HepG2 (cell line): ENCODE measurements around the gene EMILIN3. TPM values are rescaled to one million over a fixed set of nuclear protein-coding genes. Genes with fewer than 3 reads are reported as not detected.
A peak's percentile ranks its signal among the peaks of the same experiment; 100 is the strongest.

Source experiments
- ATAC-seq: fragments of 200-7000 bp; cut with Tn5 transposase; 3 replicates; pipeline ENCODE4 v1.9.1; 2020; ENCODE audit warnings: mild to moderate bottlenecking, moderate library complexity
- BruUV-seq: library from RNA; stranded (reverse); fragments of 400-500 nt; replicated peaks from 2 replicates; lab custom pipeline; 2021; lab: Mats Ljungman, UMichigan
- CTCF ChIA-PET: fragments of 300-600 bp; formaldehyde crosslinking; extraction: SDS; loops from one replicate; lab custom pipeline; 2021; ENCODE audit warnings: low total read pairs, inconsistent platforms, low intra/inter-chr PET ratio; lab: Yijun Ruan, JAX
- POLR2A ChIA-PET: fragments of 350-600 bp; sonication (Branson Sonifier 250); formaldehyde crosslinking; loops from one replicate; lab custom pipeline; 2020; ENCODE audit warnings: antibody characterized with exemption, inconsistent platforms; lab: Yijun Ruan, JAX
- DNase-seq: peaks from one replicate; pipeline ENCODE4 v3.0.0-alpha.2; 2015; ENCODE audit warnings: low spot score
- FAIRE-seq: peaks from 3 replicates; lab custom pipeline; 2011; peaks lifted over from hg19 to GRCh38; lab: Jason Lieb, UNC
- H2AFZ ChIP-seq: one replicate; pipeline ENCODE4 v1.6.1; 2011; ENCODE audit warnings: low read length, inconsistent platforms
- H3K27ac ChIP-seq: fragments of 300-600 bp; 3 replicates; pipeline ENCODE4 v1.8.0; 2011; ENCODE audit warnings: mixed run types, mild to moderate bottlenecking, mixed read lengths, low read length, inconsistent platforms; ENCODE audit not compliant: insufficient read depth; ENCODE audit errors: extremely low read length
- H3K27me3 ChIP-seq, 2 experiments: fragments of 200-600 bp in 1 of 2; 2 replicates in 1 of 2; 3 replicates in 1 of 2; pipeline versions ENCODE4 v1.6.0 to v1.8.0; 2011; ENCODE audit warnings: low read length in 2 of 2, mild to moderate bottlenecking in 2 of 2, moderate library complexity in 2 of 2, inconsistent platforms in 1 of 2; ENCODE audit not compliant: insufficient read depth in 2 of 2, control insufficient read depth in 1 of 2
- H3K36me3 ChIP-seq, 2 experiments: fragments of 200-600 bp in 1 of 2; replicated peaks in 1 of 2; 2 replicates in 1 of 2; 3 replicates in 1 of 2; pipeline versions ENCODE4 v1.5.1 to v1.8.0; 2011; ENCODE audit warnings: low read length in 2 of 2, inconsistent platforms in 1 of 2; ENCODE audit not compliant: insufficient read depth in 2 of 2, control insufficient read depth in 1 of 2
- H3K4me1 ChIP-seq: 2 replicates; pipeline ENCODE4 v1.5.1; 2012; ENCODE audit warnings: low read length, inconsistent platforms; ENCODE audit not compliant: insufficient read depth
- H3K4me2 ChIP-seq: 2 replicates; pipeline ENCODE4 v1.6.0; 2011; ENCODE audit warnings: low read depth, low read length, inconsistent platforms
- H3K4me3 ChIP-seq, 3 experiments: fragments of 200-600 bp in 1 of 3; sonication (generic), shearing (Covaris generic) in 1 of 3; replicated peaks in 1 of 3; 2 replicates each; pipeline ENCODE4 v1.5.1; 2011 to 2016; ENCODE audit warnings: low read length in 3 of 3, inconsistent platforms in 2 of 3, low read depth in 2 of 3, mild to moderate bottlenecking in 2 of 3, control low read depth in 1 of 3, mixed read lengths in 1 of 3; ENCODE audit not compliant: insufficient read depth in 1 of 3
- H3K79me2 ChIP-seq: one replicate; pipeline ENCODE4 v1.6.1; 2011; ENCODE audit warnings: low read length, inconsistent platforms; ENCODE audit not compliant: insufficient read depth
- H3K9ac ChIP-seq: 2 replicates; pipeline ENCODE4 v1.6.0; 2011; ENCODE audit warnings: mild to moderate bottlenecking, low read depth, low read length, inconsistent platforms; ENCODE audit not compliant: insufficient read depth
- H3K9me3 ChIP-seq: 2 replicates; pipeline ENCODE4 v1.5.1; 2012; ENCODE audit warnings: mild to moderate bottlenecking, low read length
- H4K20me1 ChIP-seq: 2 replicates; pipeline ENCODE4 v1.6.0; 2011; ENCODE audit warnings: inconsistent platforms, mild to moderate bottlenecking, low read length, moderate library complexity; ENCODE audit not compliant: insufficient read depth
- FOXO4 ChIP-seq: sonication (generic); formaldehyde crosslinking; conservative IDR thresholded peaks from 2 replicates; pipeline ENCODE4 v1.8.1; 2023; ENCODE audit warnings: missing genetic modification reagents
- MAF1 ChIP-seq: sonication (generic); formaldehyde crosslinking; IDR thresholded peaks from 2 replicates; pipeline ENCODE4 v1.5.0; 2020; ENCODE audit warnings: missing genetic modification reagents, borderline replicate concordance
- MYPOP ChIP-seq: sonication (generic); formaldehyde crosslinking; IDR thresholded peaks from 2 replicates; pipeline ENCODE4 v1.8.1; 2023; ENCODE audit warnings: mild to moderate bottlenecking, moderate library complexity, missing genetic modification reagents
- ZBTB40 ChIP-seq, 2 experiments: fragments of 450-650 bp in 1 of 2; sonication (generic) in 1 of 2; formaldehyde crosslinking in 1 of 2; IDR thresholded peaks; 2 replicates each; pipeline versions ENCODE4 v1.6.1 to v1.8.0; 2016 to 2022; ENCODE audit warnings: antibody characterized with exemption in 1 of 2, mild to moderate bottlenecking in 1 of 2, missing genetic modification reagents in 1 of 2
- ZMYM3 ChIP-seq: sonication (generic); formaldehyde crosslinking; IDR thresholded peaks from 2 replicates; pipeline ENCODE4 v1.5.1; 2020; ENCODE audit warnings: mild to moderate bottlenecking, missing genetic modification reagents
- ZNF205 ChIP-seq: IDR thresholded peaks from 2 replicates; pipeline ENCODE4 v1.6.1; 2018; ENCODE audit warnings: missing biosample characterization, missing genetic modification reagents
- WGBS: methylation state at CpG from one replicate; pipeline ENCODE4 v1.1.6; 2017; ENCODE audit warnings: low lambda C conversion rate; 5-methylcytosine and 5-hydroxymethylcytosine counted together
- in situ Hi-C: cut with HindIII; loops from 2 replicates; pipeline ENCODE4 v1.10.0; 2017; ENCODE audit warnings: low pct_unique_long_range_greater_than_20kb; ENCODE audit not compliant: extremely low pct_ligation_motif_present
- intact Hi-C: fragments of 100-400 bp; cut with micrococcal nuclease; formaldehyde crosslinking; loops from one replicate; pipeline ENCODE4 v1.10.0; 2022; ENCODE audit not compliant: unreplicated experiment
- polyA plus RNA-seq, 8 experiments: library from polyadenylated mRNA; depleted of rRNA in 3 of 8; stranded (reverse) in 7 of 8; unstranded in 1 of 8; fragments of >200 nt; fragmentation: Illumina TruSeq in 4 of 8; extraction: Trizol in 4 of 8; gene quantifications; 2 replicates each; pipeline versions ENCODE4 v1.2.1 to v1.2.3, GENCODE V29; 2011 to 2016; ENCODE audit warnings: low read depth in 4 of 8, missing spikeins in 1 of 8, mixed read lengths in 1 of 8; ENCODE audit not compliant: insufficient read depth in 1 of 8
- total RNA-seq, 5 experiments: library from RNA; depleted of rRNA; stranded (reverse); fragments of >200 nt; fragmentation: Illumina TruSeq; extraction: Trizol; gene quantifications; 2 replicates each; pipeline ENCODE4 v1.2.3, GENCODE V29; 2016; ENCODE audit warnings: low read depth in 1 of 5

EMILIN3 gene
- total and polyA plus RNA-seq, 2 of the 13 experiments (the other 11 are each of a cell fraction or from before 2014, with no cell fraction given) = 0.25 to 0.29 TPM

GRCh38 chr20:41339957-41340326, 26.7 kb downstream of the EMILIN3 start (continued):
- 0 out of 2 replicates have a peak, but pooled peaks have one; percentile 11 for TF ChIP-seq MYPOP (CRISPR knock-in tag)

- H3K79me2 ChIP-seq = peaks cover 5% of the 10 kb centered on the region
- BruUV-seq = no TSS peak
- intact Hi-C loops = no loop called here
- H3K27me3 ChIP-seq = peaks cover 7 to 30% of the 10 kb centered on the region in 2 experiments
- 43% methylated on average over 4 of the region's 4 CpGs for WGBS
- H3K9ac ChIP-seq = no peak overlapping the region
- ATAC-seq (no peak), DNase-seq (no peak), FAIRE-seq (no peak)
- POLR2A ChIA-PET = no interaction called here
- no peak overlapping the region for H2AFZ ChIP-seq
- no peaks in the 10 kb centered on the region for H3K36me3 ChIP-seq
- in situ Hi-C loops = loop anchor here (10.0 kb wide), 2 partner anchors 92 to 202 kb away; partner anchors contain the start of gene PLCG1
- TF ChIP-seq ZNF205 (no peak), ZBTB40 (IDR thresholded peaks at IDR 0.05) (no peak), ZBTB40 (CRISPR knock-in tag; IDR thresholded peaks at IDR 0.05) (peak; percentile 45; the same call in 1 of the 2 replicates), ZMYM3 (0 out of 2 replicates have a peak, but pooled peaks have one; percentile 28), FOXO4 (CRISPR knock-in tag) (0 out of 2 replicates have a peak, but pooled peaks have one; percentile 46), MAF1 (no peak)
- H3K27ac ChIP-seq = no peak overlapping the region
- peaks cover 22% of the 10 kb centered on the region for H3K4me1 ChIP-seq
- H3K9me3 ChIP-seq = no peaks in the 10 kb centered on the region
- H3K4me3 ChIP-seq = no peak overlapping the region
- H4K20me1 ChIP-seq = no peaks in the 10 kb centered on the region; the same call in 1 of the 2 replicates
- H3K4me2 ChIP-seq = no peak overlapping the region
- CTCF ChIA-PET = interaction anchor here (3.6 kb wide), 1 partner anchor 202 kb away, joined by 28 read pairs; no protein-coding TSS in a partner anchor
Measured at GRCh38 chr20:41336711-41337492, 29.7 kb downstream of the EMILIN3 start.
